ENCODE results near the gene PSMB5. TPM values are rescaled to one million over a fixed set of nuclear protein-coding genes. Genes with fewer than 3 reads are reported as not detected.

The PSMB5 gene
- total RNA-seq, 6 experiments from 2014 or later = 51.2 to 93.5 (median 59.1) TPM

- intact Hi-C loops (cut with DNase I) = no loop called here
- Histone ChIP-seq H3K36me3 (peaks cover 3 to 20% (median 7%) of the 10 kb centered on the region in 4 donors), H3K27me3 (no peaks in the 10 kb centered on the region), H3K4me1 (no peaks in the 10 kb centered on the region), H3K27ac (no peak overlapping the region), H3K9me3 (no peaks in the 10 kb centered on the region), H3K4me3 (no peak overlapping the region)
- DNase-seq (no peak), ATAC-seq (no peak)
- WGBS (ENCODE audit: insufficient coverage, low coverage, low lambda C conversion rate, missing lambda C conversion rate) = 95% methylated on average over 2 of the region's 2 CpGs
- TF ChIP-seq CTCF (IDR thresholded peaks at IDR 0.05) = no peak
- no peak for TF ChIP-seq POLR2A (IDR thresholded peaks at IDR 0.05)
These were observed 10.9 kb downstream of the PSMB5 start for GRCh38 chr14:23023795-23024152.

- H3K4me1 ChIP-seq = no peaks in the 10 kb centered on the region
- DNase-seq (no peak), ATAC-seq (no peak)
- H3K36me3 ChIP-seq = peaks cover 3 to 18% (median 7%) of the 10 kb centered on the region in 4 donors
- H3K4me3 ChIP-seq = no peak overlapping the region
- no peaks in the 10 kb centered on the region for H3K27me3 ChIP-seq
- TF ChIP-seq CTCF (IDR thresholded peaks at IDR 0.05) (no peak), POLR2A (IDR thresholded peaks at IDR 0.05) (no peak)
- H3K27ac ChIP-seq = no peak overlapping the region
- intact Hi-C loops (cut with DNase I) = no loop called here
- H3K9me3 ChIP-seq = no peaks in the 10 kb centered on the region
- WGBS (ENCODE audit: insufficient coverage, low coverage, low lambda C conversion rate, missing lambda C conversion rate) = 75% methylated on average over 5 of the region's 8 CpGs
These were observed 11.5 kb downstream of the PSMB5 start for GRCh38 chr14:23023022-23023794.

- intact Hi-C loops (cut with DNase I) = no loop called here
- 77% methylated on average over 7 of the region's 7 CpGs for WGBS (ENCODE audit: insufficient coverage, low coverage, low lambda C conversion rate, missing lambda C conversion rate)
- TF ChIP-seq CTCF (IDR thresholded peaks at IDR 0.05) (no peak), POLR2A (IDR thresholded peaks at IDR 0.05) (no peak)
These were observed 12.7 kb downstream of the PSMB5 start for GRCh38 chr14:23021889-23022442.

GRCh38 chr14:23021434-23021833, 13.3 kb downstream of the PSMB5 start:
- peaks cover 3 to 13% (median 7%) of the 10 kb centered on the region in 4 donors for H3K36me3 ChIP-seq
- no peaks in the 10 kb centered on the region for H3K4me1 ChIP-seq
- TF ChIP-seq CTCF (IDR thresholded peaks at IDR 0.05) = no peak
- no peak for TF ChIP-seq POLR2A (IDR thresholded peaks at IDR 0.05)
- no peak overlapping the region for H3K27ac ChIP-seq
- 81% methylated on average over 9 of the region's 9 CpGs for WGBS (ENCODE audit: insufficient coverage, low coverage, low lambda C conversion rate, missing lambda C conversion rate)
- H3K9me3 ChIP-seq = no peaks in the 10 kb centered on the region
- DNase-seq (no peak), ATAC-seq (no peak)
- intact Hi-C loops (cut with DNase I) = no loop called here
- no peaks in the 10 kb centered on the region for H3K27me3 ChIP-seq
- H3K4me3 ChIP-seq = no peak overlapping the region

More at GRCh38 chr14:23021889-23022442, 12.7 kb downstream of the PSMB5 start:
- no peaks in the 10 kb centered on the region for H3K9me3 ChIP-seq
- no peak overlapping the region for H3K27ac ChIP-seq
- no peak for ATAC-seq
- H3K27me3 ChIP-seq = no peaks in the 10 kb centered on the region
- peaks cover 3 to 13% (median 7%) of the 10 kb centered on the region in 4 donors for H3K36me3 ChIP-seq
- H3K4me1 ChIP-seq = no peaks in the 10 kb centered on the region
- no peak for DNase-seq
- H3K4me3 ChIP-seq = no peak overlapping the region

All from right lobe of liver (tissue), 6 donors.